Choroid plexus epithelial cell (primary cell): ENCODE data around the gene PIGP.

ENCODE experiments used
- DNase-seq: peaks from one replicate; pipeline ENCODE4 v3.0.0-alpha.2; 2010; ENCODE audit warnings: low read depth
- H3K4me3 ChIP-seq: 2 replicates; pipeline ENCODE4 v1.5.1; 2011; ENCODE audit warnings: low read depth, mild to moderate bottlenecking, control low read depth, low read length, moderate library complexity
- CTCF ChIP-seq: conservative IDR thresholded peaks from 2 replicates; pipeline ENCODE4 v1.5.1; 2011; ENCODE audit warnings: low read depth, mild to moderate bottlenecking, control low read depth, inconsistent platforms, low read length, moderate library complexity

The PIGP gene

GRCh38 chr21:37101384-37101783, 28.5 kb upstream of the PIGP start:
- no peak overlapping the region for H3K4me3 ChIP-seq
- TF ChIP-seq CTCF = peak; percentile 10
- DNase-seq = peak; percentile 39

- H3K4me3 ChIP-seq = no peak overlapping the region
- no peak for TF ChIP-seq CTCF
These were observed 27.4 kb upstream of the PIGP start for GRCh38 chr21:37100316-37100715.

GRCh38 chr21:37098751-37099150, 25.9 kb upstream of the PIGP start:
- no peak for DNase-seq
- no peak for TF ChIP-seq CTCF
- H3K4me3 ChIP-seq = no peak overlapping the region

More at GRCh38 chr21:37100316-37100715, 27.4 kb upstream of the PIGP start:
- DNase-seq = no peak

- DNase-seq = no peak
- no peak overlapping the region for H3K4me3 ChIP-seq
- no peak for TF ChIP-seq CTCF
These were observed 22.9 kb upstream of the PIGP start for GRCh38 chr21:37095821-37096220.

GRCh38 chr21:37093977-37094376, 21.1 kb upstream of the PIGP start:
- no peak for TF ChIP-seq CTCF
- H3K4me3 ChIP-seq = no peak overlapping the region
- DNase-seq = no peak

- peak; percentile 48 for DNase-seq
- no peak overlapping the region for H3K4me3 ChIP-seq
- TF ChIP-seq CTCF = no peak
These were observed 15.4 kb upstream of the PIGP start for GRCh38 chr21:37088186-37088735.

GRCh38 chr21:37087188-37087587, 14.3 kb upstream of the PIGP start:
- peak; percentile 84 for DNase-seq
- no peak overlapping the region for H3K4me3 ChIP-seq
- TF ChIP-seq CTCF = peak; percentile 63
